Eye (tissue), 1 donor: ENCODE data around the gene KCNIP2.
A peak's percentile ranks its signal among the peaks of the same experiment; 100 is the strongest.
"Not testable (repeated sequence)": the region's sequence is repeated elsewhere in the genome, so short reads cannot be mapped to it uniquely, and the experiment has no call there.

ENCODE experiments used
- DNase-seq: peaks from one replicate; pipeline ENCODE4 v3.0.0-alpha.2; 2015

The KCNIP2 gene

GRCh38 chr10:101827919-101828600, 15.5 kb downstream of the KCNIP2 start:
- DNase-seq, result no peak

- DNase-seq, result no peak
These were observed 16.7 kb downstream of the KCNIP2 start for GRCh38 chr10:101826852-101827434.

GRCh38 chr10:101824736-101825135, 18.9 kb downstream of the KCNIP2 start:
- DNase-seq, result no peak

GRCh38 chr10:101818872-101819633, 24.5 kb downstream of the KCNIP2 start:
- no peak for DNase-seq

GRCh38 chr10:101818119-101818871, 25.3 kb downstream of the KCNIP2 start, which contains the start of gene OGA:
Gene OGA, minus strand, starts transcription at chr10:101818444. Its CDS starts 422 bp downstream, at chr10:101818022.
- DNase-seq, result peak; percentile 99

GRCh38 chr10:101817337-101818118, 26.1 kb downstream of the KCNIP2 start:
- peak; percentile 89 for DNase-seq

- DNase-seq, result peak; percentile 21
These were observed 26.7 kb downstream of the KCNIP2 start for GRCh38 chr10:101816913-101817336.

- DNase-seq, result peak; percentile 51
These were observed 27.2 kb downstream of the KCNIP2 start for GRCh38 chr10:101816376-101816775.

GRCh38 chr10:101814466-101815071, 29.0 kb downstream of the KCNIP2 start:
- DNase-seq, result no peak

GRCh38 chr10:101812606-101813005, 31.0 kb downstream of the KCNIP2 start:
- DNase-seq, result no peak

- no peak for DNase-seq
These were observed 36.4 kb downstream of the KCNIP2 start for GRCh38 chr10:101807158-101807557.

- no peak for DNase-seq
These were observed 40.1 kb downstream of the KCNIP2 start for GRCh38 chr10:101803511-101803910.

GRCh38 chr10:101797403-101798059, 46.1 kb downstream of the KCNIP2 start:
- no peak for DNase-seq

- DNase-seq, result no peak
These were observed 50.1 kb downstream of the KCNIP2 start for GRCh38 chr10:101793526-101793925.

GRCh38 chr10:101789686-101790085, 53.9 kb downstream of the KCNIP2 start:
- no peak for DNase-seq

- not testable (repeated sequence) for DNase-seq
These were observed 54.4 kb downstream of the KCNIP2 start for GRCh38 chr10:101789231-101789630.

GRCh38 chr10:101785801-101786200, 57.8 kb downstream of the KCNIP2 start:
- no peak for DNase-seq

GRCh38 chr10:101784558-101784957, 59.0 kb downstream of the KCNIP2 start:
- no peak for DNase-seq

- DNase-seq, result no peak
These were observed 59.9 kb downstream of the KCNIP2 start for GRCh38 chr10:101783736-101784118.

- DNase-seq, result peak; percentile 94
These were observed 60.5 kb downstream of the KCNIP2 start, which contains the start of gene NPM3 for GRCh38 chr10:101782811-101783735. Gene NPM3, minus strand, starts transcription at chr10:101783446. Its CDS starts 56 bp downstream, at chr10:101783390.
